Measurements from ENCODE around the gene POU4F3. TPM values are rescaled to one million over a fixed set of nuclear protein-coding genes. Genes with fewer than 3 reads are reported as not detected.

POU4F3 gene
- total and polyA plus RNA-seq, 2 of the 8 experiments (the other 6 are each of a cell fraction or from before 2014, with no cell fraction given) = 0.09 TPM; not detected in 1

GRCh38 chr5:146310540-146310939 is 28.1 kb upstream of the POU4F3 start (continued):
- no peak for TF ChIP-seq ATF2 (IDR thresholded peaks at IDR 0.05; ENCODE audit: low read length)
- no peak for TF ChIP-seq SIN3A (conservative IDR thresholded peaks at IDR 0.05 in 1 of 2, IDR thresholded peaks at IDR 0.05 in 1 of 2; ENCODE audit: low read depth in 1 of 2, low read length in 2 of 2)
- TF ChIP-seq GTF2F1 (IDR thresholded peaks at IDR 0.05; ENCODE audit: borderline replicate concordance, low read depth, low read length) = no peak
- TF ChIP-seq KDM5A (IDR thresholded peaks at IDR 0.05; ENCODE audit: low read length) = no peak
- no peak for TF ChIP-seq EP300 (IDR thresholded peaks at IDR 0.05; ENCODE audit: borderline replicate concordance in 1 of 2, low read depth in 2 of 2, low read length in 2 of 2)
- no peak for TF ChIP-seq POLR2A (IDR thresholded peaks at IDR 0.05; ENCODE audit: control extremely low read depth in 1 of 2, low read depth in 2 of 2, low read length in 2 of 2)

All from H1 (cell line).